GM19099 (cell line): Measurements from ENCODE around the gene CDX2.

Experiments used
- POLR2A ChIP-seq: IDR thresholded peaks from 3 replicates; pipeline ENCODE4 v1.6.1; 2011; ENCODE audit warnings: low read depth; ENCODE audit not compliant: insufficient read length; ENCODE audit errors: extremely low read depth

The CDX2 gene, protein sequence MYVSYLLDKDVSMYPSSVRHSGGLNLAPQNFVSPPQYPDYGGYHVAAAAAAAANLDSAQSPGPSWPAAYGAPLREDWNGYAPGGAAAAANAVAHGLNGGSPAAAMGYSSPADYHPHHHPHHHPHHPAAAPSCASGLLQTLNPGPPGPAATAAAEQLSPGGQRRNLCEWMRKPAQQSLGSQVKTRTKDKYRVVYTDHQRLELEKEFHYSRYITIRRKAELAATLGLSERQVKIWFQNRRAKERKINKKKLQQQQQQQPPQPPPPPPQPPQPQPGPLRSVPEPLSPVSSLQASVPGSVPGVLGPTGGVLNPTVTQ

DNA sequence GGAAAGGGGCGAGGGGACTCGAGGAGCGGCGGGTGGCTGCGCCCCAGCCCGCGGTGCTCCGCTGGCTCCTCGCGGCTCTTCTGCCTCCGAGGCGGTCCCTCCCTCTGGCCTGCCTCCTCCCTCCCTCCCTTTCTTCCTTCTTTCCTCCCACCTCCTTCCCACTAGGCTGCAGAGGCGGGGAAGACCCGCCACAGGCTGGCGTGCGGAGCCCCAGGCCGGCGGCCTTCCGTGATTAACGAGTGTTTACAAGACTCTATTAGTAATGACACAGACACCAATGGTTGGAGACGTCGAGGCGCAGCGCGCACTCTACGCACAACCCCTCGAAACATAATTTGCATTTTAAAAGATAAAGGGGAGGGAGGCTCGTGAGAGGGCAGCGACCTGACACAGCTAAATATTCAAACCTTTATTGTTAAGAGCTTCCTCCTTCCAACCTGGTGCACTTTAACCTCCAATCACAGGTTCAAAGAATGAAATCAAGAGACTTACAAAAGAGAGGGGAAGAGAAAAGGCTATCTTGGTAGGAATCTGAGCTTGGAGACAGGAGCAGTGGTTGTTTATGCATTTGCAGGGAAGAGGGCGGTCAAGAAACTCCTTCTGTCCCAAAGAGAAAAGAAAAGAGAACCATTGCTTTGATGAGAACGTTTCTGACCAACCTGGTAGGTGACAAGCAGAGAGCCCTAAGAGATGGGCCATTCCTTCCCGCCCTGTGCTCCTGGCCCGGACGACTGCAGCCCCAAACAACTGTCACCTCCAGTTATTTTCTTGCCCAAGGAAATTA lies at the start of gene CDX2:
CDX2 (minus strand) TSS at position 234 of the 784 bp plus-strand sequence. CDS start 309 bp downstream, outside the sequence.
- no peak for TF ChIP-seq POLR2A

DNA sequence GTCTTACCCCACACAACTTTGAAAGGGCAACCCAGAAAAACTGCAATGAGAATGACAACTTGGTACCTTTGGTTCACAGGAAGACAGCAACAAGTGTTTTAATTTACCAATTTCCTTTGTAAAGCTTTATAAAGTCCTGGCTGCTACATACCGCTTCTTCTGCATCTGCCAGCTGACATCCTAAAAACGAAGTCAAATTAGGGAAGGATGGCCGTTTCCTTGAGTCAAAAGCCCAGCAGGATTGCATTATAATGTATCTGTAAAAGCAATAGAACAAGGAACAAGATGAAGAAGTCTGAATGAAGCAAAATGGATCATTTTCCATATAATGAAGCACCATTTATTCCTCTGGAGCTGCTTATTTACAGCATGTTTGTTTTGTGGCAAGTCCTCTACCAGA lies 45.2 kb upstream of the CDX2 start:
- TF ChIP-seq POLR2A = no peak

DNA sequence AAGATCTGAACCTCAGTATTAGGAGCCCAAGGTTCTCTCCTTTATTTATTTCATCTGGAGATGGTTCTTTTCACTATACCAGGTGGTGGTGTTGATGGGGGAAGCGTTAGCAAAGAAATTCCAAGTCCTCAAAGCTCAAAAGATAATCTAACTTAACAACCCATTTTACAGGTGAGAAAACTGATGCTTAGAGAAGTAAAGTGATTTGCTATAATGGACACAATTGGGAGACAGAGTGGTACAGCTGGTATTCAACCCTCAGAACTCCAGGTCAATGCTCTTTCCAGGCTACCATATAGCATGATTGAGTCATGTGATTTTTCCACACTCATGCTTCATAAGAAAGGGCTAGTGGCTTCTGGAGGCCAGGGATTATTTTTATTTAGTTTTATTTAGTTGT lies 44.4 kb upstream of the CDX2 start:
- no peak for TF ChIP-seq POLR2A

DNA sequence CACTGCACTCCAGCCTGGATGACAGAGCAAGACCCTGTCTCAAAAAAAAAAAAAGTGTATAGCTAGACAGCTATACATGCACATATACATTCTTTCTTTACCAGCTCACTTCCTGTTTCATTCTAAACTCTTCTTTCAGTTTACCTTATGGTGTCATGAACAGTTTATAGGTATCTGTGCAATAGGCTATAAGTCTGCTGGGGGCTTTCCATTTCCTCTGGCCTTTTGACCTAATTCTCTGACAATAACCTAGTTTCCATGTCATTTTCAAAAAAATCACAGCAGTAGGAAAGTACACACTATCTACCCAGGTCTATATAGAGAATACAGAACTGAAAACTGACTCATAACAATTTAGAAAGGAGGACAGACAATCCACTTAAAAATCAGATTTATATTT lies 43.8 kb upstream of the CDX2 start:
- TF ChIP-seq POLR2A = no peak

DNA sequence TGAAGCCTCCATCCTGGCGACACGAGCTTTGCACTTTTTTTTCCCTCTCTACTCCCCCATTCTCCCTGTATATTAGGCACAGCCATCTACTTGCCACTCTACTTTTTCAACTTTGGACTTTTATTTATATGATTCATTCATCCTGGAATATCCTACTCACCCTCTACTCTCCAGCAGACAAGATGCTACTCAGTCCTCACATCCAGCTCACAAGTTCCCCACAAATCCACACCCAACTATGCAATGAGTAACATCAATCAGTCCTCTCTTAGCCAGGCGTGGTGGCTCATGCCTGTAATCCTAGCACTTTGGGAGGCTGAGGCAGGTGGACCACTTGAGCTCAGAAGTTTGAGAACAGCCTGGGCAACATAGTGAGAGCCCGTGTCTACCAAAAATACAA lies 43.3 kb upstream of the CDX2 start:
- TF ChIP-seq POLR2A = no peak

DNA sequence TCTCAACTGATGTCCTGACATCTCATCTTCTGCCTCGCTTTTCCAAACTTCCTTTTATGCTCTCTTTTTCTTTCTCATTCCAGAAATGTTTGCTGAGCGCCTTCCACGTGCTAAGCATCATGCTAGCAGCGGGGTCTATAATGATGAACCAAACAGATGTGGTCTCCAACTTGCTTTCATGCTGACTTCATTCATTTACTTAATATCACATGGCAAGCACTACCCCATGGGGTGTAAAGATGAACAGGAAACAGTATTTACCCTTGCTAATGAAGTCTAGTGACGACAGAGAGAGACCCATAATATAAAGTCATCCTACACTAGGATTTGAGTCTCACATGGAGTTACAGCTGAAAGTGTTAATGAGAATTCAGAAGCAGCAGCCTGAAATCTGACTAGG lies 40.9 kb upstream of the CDX2 start:
- TF ChIP-seq POLR2A = no peak

DNA sequence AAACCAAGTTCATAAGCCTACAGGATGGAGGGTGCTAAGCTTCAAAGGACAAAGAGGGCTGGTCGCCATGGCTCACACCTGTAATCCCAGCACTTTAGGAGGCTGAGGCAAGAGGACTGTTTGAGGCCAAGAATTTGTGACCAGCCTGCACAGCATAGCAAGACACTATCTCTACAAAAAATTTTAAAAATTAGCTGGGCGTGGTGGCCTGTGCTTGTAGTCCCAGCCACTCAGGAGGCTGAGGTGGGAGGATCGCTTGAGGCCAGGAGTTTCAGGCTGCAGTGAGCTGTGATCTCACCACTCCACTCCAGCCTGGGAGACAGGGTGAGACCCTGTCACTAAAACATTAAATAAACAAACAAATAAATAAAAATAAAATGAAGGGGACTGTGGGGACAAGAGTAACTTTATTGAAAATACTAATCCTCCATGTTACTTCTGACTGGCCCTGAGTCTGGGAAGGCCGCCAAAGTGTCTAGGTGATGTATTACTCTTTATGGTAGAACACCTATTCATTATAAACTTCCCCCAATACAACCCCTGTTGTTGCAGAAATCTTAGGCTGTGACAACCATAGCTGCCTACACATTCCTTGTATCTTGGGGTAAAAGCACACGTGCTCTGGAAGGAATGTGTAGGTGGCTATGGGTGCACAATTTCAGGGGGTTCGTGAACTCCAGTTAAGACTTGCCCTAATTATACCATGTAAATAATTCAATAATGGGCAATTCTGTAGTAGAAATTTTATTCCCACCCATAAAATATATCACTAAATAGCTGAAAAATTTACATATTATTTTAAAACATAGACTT lies 34.0 kb upstream of the CDX2 start:
- TF ChIP-seq POLR2A = no peak

DNA sequence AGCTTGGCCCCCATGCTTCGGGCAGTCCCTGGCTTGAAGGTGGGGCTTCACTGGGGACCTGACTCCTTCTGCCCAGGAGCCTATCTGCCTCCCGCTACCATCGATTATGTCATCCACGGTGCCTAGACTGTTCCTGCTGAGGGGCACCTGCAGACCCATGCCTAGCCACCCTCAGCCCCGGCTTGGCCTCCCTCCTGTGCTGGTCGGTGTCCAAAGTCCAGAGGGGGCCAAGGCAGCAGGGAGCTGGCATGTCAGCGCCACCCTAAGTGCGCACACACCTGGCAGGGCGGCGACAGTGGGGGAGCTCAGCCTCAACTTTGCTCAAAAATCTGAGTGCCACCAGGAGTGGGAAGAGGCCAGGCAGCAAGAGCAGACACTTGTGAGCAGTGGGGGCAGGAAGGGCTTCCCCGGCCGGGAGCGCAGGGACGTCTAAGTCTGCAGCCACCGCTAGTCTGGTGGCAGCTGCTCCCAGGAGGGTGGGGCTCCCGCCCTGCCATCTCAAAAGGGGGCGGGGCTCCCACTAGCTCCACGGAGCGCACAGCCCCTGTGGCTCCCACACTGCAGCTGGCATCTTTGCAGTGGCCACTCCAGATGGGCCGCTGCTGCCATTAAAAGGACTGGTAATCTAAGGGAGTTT lies 32.8 kb upstream of the CDX2 start:
- TF ChIP-seq POLR2A = no peak

DNA sequence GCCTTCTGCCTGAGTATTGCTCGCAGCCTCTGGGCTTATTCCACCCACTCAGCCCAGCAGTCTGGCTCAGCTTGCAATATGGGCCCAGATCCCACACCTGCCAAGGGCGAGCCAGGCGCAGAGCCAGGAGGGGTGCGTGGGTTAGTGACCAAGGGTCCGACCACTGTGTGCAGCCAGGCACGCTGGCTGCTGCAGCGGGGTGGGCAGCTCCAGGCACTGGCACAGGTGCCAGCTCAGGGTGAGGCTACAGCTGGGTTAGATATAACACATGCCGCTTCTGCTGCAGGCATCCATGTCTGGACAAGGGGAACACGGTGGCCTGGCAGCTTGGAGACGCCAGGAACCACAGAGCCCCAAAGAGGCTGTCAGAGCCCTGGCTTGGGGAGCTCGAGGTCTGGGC lies 31.9 kb upstream of the CDX2 start:
- no peak for TF ChIP-seq POLR2A

DNA sequence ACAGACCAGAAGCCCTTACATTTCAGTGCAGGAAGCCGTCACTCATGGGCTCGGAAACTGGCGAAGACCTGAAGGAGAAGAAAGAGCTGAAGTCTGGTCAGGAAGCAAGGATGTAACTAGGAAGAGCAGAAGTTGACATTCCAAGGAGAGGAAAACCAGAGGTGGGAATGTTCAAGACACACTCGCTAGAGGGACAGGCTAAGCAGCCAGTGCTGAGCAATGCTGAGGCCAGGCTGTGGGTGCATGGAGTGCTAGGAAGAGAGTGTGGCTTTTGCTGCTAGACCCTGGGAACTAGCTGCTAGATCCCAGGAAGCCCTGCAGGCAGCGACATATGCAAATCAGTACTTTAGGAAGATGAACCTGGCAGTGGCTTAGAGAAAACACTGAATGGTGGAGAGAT lies 31.5 kb upstream of the CDX2 start:
- TF ChIP-seq POLR2A = no peak

DNA sequence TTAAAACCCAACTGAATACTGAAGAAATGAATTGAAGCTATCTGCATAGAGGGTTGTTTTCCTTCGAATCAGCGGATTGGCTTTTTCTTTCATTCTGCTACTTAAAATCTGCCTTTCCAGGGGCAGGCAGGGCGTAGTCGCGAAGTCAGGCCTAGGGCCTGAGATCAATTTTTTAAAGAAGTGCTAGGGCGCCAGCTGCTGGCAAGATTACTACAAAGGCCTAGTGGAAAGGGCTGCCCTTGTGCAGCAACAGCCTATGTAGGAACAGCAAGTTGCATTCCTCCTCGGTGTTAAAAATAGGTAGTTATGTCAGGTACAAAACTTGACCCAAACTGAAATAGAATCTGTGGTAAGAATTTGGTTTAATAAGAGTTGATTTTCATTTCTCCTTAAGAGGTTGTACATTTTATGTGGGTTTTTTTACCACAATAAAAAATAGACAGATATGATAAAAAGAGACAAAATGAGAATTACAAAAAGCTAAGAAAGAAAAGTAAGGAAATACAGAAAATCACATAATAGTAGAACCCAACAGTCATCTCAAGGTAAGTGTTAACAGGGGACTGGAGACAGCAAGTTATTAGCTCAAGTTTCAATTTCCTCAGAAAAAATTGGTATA lies 28.9 kb upstream of the CDX2 start:
- TF ChIP-seq POLR2A = no peak

DNA sequence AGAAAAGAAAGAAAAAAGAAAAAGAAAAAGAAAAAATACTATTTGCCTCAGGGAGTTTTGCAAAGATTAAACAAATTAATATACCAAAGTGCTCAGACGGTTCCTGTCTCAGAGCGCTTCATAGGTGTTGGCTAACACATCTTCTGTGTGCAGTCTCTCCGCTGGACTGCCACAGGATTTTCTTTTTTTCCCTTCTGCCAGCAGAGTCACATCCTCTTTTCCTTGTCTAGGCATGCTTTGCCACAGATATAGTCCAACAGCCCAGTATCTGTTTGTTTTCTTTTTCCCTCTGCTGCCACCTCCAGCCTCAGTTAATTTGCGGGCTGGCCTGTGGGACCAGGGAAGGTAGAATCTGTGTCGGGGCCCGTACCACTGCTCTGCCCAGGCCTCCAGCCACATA lies 22.8 kb upstream of the CDX2 start:
- no peak for TF ChIP-seq POLR2A

DNA sequence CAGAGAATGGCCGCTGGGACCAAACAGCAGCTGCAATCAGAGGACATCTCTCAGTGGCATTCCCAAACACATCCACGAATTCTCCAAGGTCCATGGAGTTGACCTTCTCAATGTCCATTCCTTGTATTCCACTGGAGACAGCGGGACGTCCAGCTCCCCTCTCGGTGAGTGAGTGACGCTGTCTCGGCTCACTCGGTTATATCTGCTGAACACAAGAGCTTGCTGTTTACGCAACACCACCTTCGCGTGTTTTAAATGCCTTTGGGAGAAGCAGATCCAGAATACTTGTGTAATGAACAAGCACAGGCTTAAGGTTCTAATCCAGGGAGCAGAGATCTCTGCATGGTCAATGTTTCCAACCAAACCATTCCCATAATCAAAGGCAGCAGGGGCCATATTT lies 19.4 kb upstream of the CDX2 start, which contains the start of gene URAD:
URAD (minus strand) TSS at position 174 of the 400 bp plus-strand sequence; CDS start at position 118, 56 bp downstream.
- no peak for TF ChIP-seq POLR2A

DNA sequence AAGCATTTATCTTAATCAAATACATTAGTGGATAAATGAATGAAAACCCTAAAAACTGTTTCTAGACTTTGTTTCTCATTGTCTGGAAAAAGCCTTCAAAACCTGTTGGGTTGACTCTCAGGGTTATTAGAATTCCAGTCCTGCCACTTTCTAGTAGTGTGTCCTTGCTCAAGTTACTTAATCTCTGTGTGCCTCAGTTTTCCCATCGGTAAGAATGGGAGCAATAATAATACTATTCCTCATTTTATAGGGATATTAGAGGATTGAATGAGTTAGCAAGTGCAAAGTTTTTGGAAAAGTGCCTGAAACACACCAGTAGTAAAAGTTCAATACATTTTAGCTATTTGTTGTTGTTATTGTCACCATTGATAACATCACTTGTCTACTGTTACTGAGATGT lies 16.5 kb upstream of the CDX2 start:
- no peak for TF ChIP-seq POLR2A

DNA sequence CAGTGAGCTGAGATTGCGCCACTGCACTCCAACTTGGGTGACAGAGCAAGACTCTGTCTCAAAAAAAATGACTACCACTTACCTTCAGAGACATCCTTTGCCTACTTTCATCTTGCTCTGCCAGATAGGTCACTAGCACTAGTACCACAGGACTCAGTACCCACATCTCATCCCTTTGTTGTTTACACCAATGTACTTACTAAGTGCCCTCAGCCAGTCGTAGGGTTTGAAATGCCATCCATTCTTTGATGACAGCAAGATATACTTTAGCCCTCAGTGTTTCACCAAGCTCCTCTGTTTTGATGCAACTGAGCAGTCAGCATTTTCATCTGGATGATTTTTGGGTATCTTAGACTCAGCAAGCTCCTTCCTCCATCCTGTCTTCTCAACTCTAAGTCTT lies 13.2 kb upstream of the CDX2 start:
- TF ChIP-seq POLR2A = no peak

DNA sequence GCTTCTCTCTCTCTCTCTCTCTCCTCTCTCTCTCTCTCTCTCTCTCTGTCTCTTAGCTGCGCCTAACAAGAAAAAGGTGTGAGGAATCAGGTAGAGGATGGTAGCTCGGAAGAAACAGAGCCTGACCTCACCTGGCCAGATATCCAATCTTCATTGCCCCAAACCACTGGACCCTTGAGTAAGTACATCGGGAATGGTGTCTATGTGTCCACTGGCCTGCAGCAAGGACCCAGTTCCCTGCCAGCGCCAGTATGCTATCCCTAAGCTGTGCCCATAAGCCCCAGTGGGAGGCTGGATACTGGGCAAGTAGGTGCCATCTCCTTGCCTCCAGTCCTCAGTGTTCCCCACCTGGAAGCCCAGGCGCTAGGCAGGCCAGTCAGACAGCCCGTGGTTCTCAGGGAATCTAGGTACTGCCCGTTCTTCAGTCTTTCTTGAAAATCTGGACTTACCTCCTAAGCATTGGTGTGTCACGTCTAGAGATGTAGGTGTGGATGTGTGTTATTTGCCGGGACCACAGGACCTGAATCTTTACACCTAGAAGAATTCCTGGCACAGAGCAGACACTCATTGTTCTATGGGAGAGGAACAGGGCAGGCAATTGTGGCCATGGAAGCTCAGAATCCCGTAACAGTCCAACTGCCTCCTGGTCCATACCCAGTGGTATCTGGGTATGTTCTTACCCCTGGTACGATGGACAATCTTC lies 12.0 kb upstream of the CDX2 start:
- no peak for TF ChIP-seq POLR2A
